Endothelial cell of umbilical vein (primary cell): ENCODE measurements around the gene KRTAP19-1. TPM values are rescaled to one million over a fixed set of nuclear protein-coding genes. Genes with fewer than 3 reads are reported as not detected.

Experiments used
- BruUV-seq: library from RNA; stranded (reverse); fragments of 400-500 nt; replicated peaks from 2 replicates; lab custom pipeline; 2021; lab: Mats Ljungman, UMichigan
- CTCF ChIA-PET: fragments of 300-600, 350-600 bp; sonication (Branson Sonifier 250); formaldehyde crosslinking; loops from one replicate; lab custom pipeline; 2021; ENCODE audit warnings: antibody characterized with exemption, inconsistent platforms; lab: Charles Lee
- POLR2A ChIA-PET: fragments of 300-600, 350-600 bp; sonication (Branson Sonifier 250); formaldehyde crosslinking; loops from one replicate; lab custom pipeline; 2021; ENCODE audit warnings: antibody characterized with exemption, inconsistent platforms; lab: Charles Lee
- DNase-seq: peaks from one replicate; pipeline ENCODE4 v3.0.0-alpha.2; 2011; ENCODE audit warnings: low read depth, low spot score
- FAIRE-seq: peaks from 2 replicates; lab custom pipeline; 2011; peaks lifted over from hg19 to GRCh38; lab: Jason Lieb, UNC
- H2AFZ ChIP-seq: 2 replicates; pipeline ENCODE4 v1.6.0; 2012; ENCODE audit warnings: low read depth, low read length, control low read depth, inconsistent platforms
- H3K27ac ChIP-seq: 2 replicates; pipeline ENCODE4 v1.5.1; 2011; ENCODE audit warnings: low read depth, mild to moderate bottlenecking, control low read depth, low read length, moderate library complexity; ENCODE audit not compliant: insufficient read depth
- H3K27me3 ChIP-seq, 2 experiments: 2 replicates each; pipeline versions ENCODE4 v1.6.0 to v1.6.1; 2011; ENCODE audit warnings: low read length in 2 of 2, mixed read lengths in 1 of 2; ENCODE audit not compliant: control insufficient read depth in 2 of 2, insufficient read depth in 2 of 2
- H3K36me3 ChIP-seq, 2 experiments: 2 replicates in 1 of 2; 3 replicates in 1 of 2; pipeline ENCODE4 v1.5.1; 2011; ENCODE audit warnings: low read length in 2 of 2, mild to moderate bottlenecking in 1 of 2, moderate library complexity in 1 of 2; ENCODE audit not compliant: control insufficient read depth in 2 of 2, insufficient read depth in 2 of 2; ENCODE audit errors: extremely low read depth in 1 of 2
- H3K4me1 ChIP-seq: 3 replicates; pipeline ENCODE4 v1.5.1; 2011; ENCODE audit warnings: mild to moderate bottlenecking, low read length; ENCODE audit not compliant: control insufficient read depth, insufficient read depth; ENCODE audit errors: extremely low read depth
- H3K4me2 ChIP-seq: 2 replicates; pipeline ENCODE4 v1.6.1; 2011; ENCODE audit warnings: low read length, control low read depth, mixed read lengths; ENCODE audit not compliant: insufficient read depth
- H3K4me3 ChIP-seq, 3 experiments: fragments of 200-600 bp in 1 of 3; sonication (generic), shearing (Covaris generic) in 1 of 3; replicated peaks in 1 of 3; 2 replicates each; pipeline ENCODE4 v1.5.1; 2011 to 2016; ENCODE audit warnings: control low read depth in 3 of 3, low read length in 3 of 3, mild to moderate bottlenecking in 2 of 3, inconsistent platforms in 1 of 3, low read depth in 1 of 3, moderate library complexity in 1 of 3; ENCODE audit not compliant: insufficient read depth in 1 of 3
- H3K79me2 ChIP-seq: 2 replicates; pipeline ENCODE4 v1.6.0; 2012; ENCODE audit warnings: low read length, inconsistent platforms; ENCODE audit not compliant: control insufficient read depth, insufficient read depth
- H3K9ac ChIP-seq: replicated peaks from 2 replicates; pipeline ENCODE3; 2011; ENCODE audit warnings: low read length, control low read depth; ENCODE audit not compliant: insufficient read depth; ENCODE audit errors: extremely low read depth
- H3K9me1 ChIP-seq: replicated peaks from 3 replicates; pipeline ENCODE4 v1.6.0; 2011; ENCODE audit warnings: mild to moderate bottlenecking, low read length; ENCODE audit not compliant: control insufficient read depth, insufficient read depth; ENCODE audit errors: extremely low read depth
- H3K9me3 ChIP-seq: replicated peaks from 2 replicates; pipeline ENCODE4 v1.5.1; 2012; ENCODE audit warnings: low read length, inconsistent platforms; ENCODE audit not compliant: control insufficient read depth, insufficient read depth
- H4K20me1 ChIP-seq: replicated peaks from 2 replicates; pipeline ENCODE3; 2011; ENCODE audit warnings: mild to moderate bottlenecking, low read length; ENCODE audit not compliant: control insufficient read depth, insufficient read depth; ENCODE audit errors: extremely low read depth
- EZH2 ChIP-seq: IDR thresholded peaks from 2 replicates; pipeline ENCODE4 v1.6.1; 2012; ENCODE audit warnings: borderline replicate concordance, low read depth, mild to moderate bottlenecking, moderate library complexity, low read length, inconsistent platforms; ENCODE audit not compliant: severe bottlenecking
- FOS ChIP-seq: IDR thresholded peaks from 2 replicates; pipeline ENCODE4 v1.6.1; 2011; ENCODE audit warnings: mild to moderate bottlenecking, low read length, moderate library complexity, borderline replicate concordance; ENCODE audit not compliant: insufficient read depth
- GATA2 ChIP-seq: IDR thresholded peaks from 2 replicates; pipeline ENCODE4 v1.7.0; 2011; ENCODE audit warnings: low read depth, mild to moderate bottlenecking, moderate library complexity, mixed read lengths, low read length; ENCODE audit not compliant: insufficient read length, insufficient read depth
- JUN ChIP-seq: IDR thresholded peaks from 2 replicates; pipeline ENCODE4 v1.6.1; 2011; ENCODE audit warnings: borderline replicate concordance, low read depth; ENCODE audit not compliant: insufficient read length, insufficient read depth
- MYC ChIP-seq: IDR thresholded peaks from one replicate; pipeline ENCODE4 v1.6.1; 2011; ENCODE audit warnings: mild to moderate bottlenecking, low read depth, low read length
- POLR2A ChIP-seq: IDR thresholded peaks from 2 replicates; pipeline ENCODE4 v1.6.1; 2012; ENCODE audit warnings: low read depth, mild to moderate bottlenecking, control low read depth, low read length
- POLR2AphosphoS5 ChIP-seq: IDR thresholded peaks from 2 replicates; pipeline ENCODE4 v1.6.1; 2012; ENCODE audit warnings: low read depth, mild to moderate bottlenecking, control low read depth, low read length, moderate library complexity; ENCODE audit not compliant: insufficient read depth
- dilution Hi-C: fragments of 300-500 bp; cut with MboI; formaldehyde crosslinking; loops from one replicate; pipeline ENCODE4 v1.15.0; 2019; ENCODE audit warnings: low sequenced_read_pairs; ENCODE audit not compliant: extremely low pct_ligation_motif_present
- intact Hi-C: fragments of 100-400 bp; cut with micrococcal nuclease; formaldehyde crosslinking; loops from one replicate; pipeline ENCODE4 v1.10.0; 2022
- polyA plus RNA-seq, 4 experiments: library from polyadenylated mRNA; depleted of rRNA in 3 of 4; stranded (reverse) in 3 of 4; unstranded in 1 of 4; fragments of >200 nt; gene quantifications; 2 replicates each; pipeline versions ENCODE4 v1.2.1 to v1.2.3, GENCODE V29; 2011 to 2012; ENCODE audit warnings: missing spikeins in 1 of 4
- total RNA-seq: library from RNA; stranded (reverse); gene quantifications from 2 replicates; pipeline ENCODE4 v1.2.3, GENCODE V29; 2021
- TF ChIP-seq, protein P1 (sequence below): IDR thresholded peaks from 2 replicates; pipeline ENCODE4 v1.6.1; 2011; ENCODE audit not compliant: insufficient read depth, insufficient read length
- TF ChIP-seq, protein P2 (sequence below), 2 donors: IDR thresholded peaks; 1 replicate in 1 of 2; 2 replicates in 1 of 2; pipeline ENCODE4 v1.5.1; 2011; ENCODE audit warnings: low read length in 2 of 2, mild to moderate bottlenecking in 2 of 2, moderate library complexity in 2 of 2, control low read depth in 1 of 2, inconsistent platforms in 1 of 2, low read depth in 1 of 2; ENCODE audit not compliant: insufficient read depth in 1 of 2; ENCODE audit errors: extremely low read depth in 1 of 2

The KRTAP19-1 gene
- total and polyA plus RNA-seq, 2 donors (not counting 3 experiments of a cell fraction or from before 2014, with no cell fraction given): not detected

- H3K9me1 ChIP-seq: no peaks in the 10 kb centered on the region
- H3K9me3 ChIP-seq: no peaks in the 10 kb centered on the region
- intact Hi-C loops: no loop called here
- TF ChIP-seq FOS (no peak), GATA2 (no peak), POLR2A (no peak), JUN (no peak)
- TF ChIP-seq, protein P1, sequence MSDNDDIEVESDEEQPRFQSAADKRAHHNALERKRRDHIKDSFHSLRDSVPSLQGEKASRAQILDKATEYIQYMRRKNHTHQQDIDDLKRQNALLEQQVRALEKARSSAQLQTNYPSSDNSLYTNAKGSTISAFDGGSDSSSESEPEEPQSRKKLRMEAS: no peak
- H3K4me2 ChIP-seq: no peak overlapping the region
- DNase-seq (no peak), FAIRE-seq (no peak)
- H3K27ac ChIP-seq: no peak overlapping the region
- ChIA-PET POLR2A (no interaction called here), CTCF (no interaction called here)
- no peaks in the 10 kb centered on the region for H3K36me3 ChIP-seq
- BruUV-seq: no TSS peak
- H4K20me1 ChIP-seq: no peaks in the 10 kb centered on the region
- H3K79me2 ChIP-seq: no peaks in the 10 kb centered on the region
- no peaks in the 10 kb centered on the region for H3K27me3 ChIP-seq
- no peak overlapping the region for H3K9ac ChIP-seq
- H3K4me3 ChIP-seq: no peak overlapping the region
- no peaks in the 10 kb centered on the region for H3K4me1 ChIP-seq
- no peak overlapping the region for H2AFZ ChIP-seq
- dilution Hi-C loops: no loop called here
These were observed 2.2 kb downstream of the KRTAP19-1 start for GRCh38 chr21:30478004-30478403.

DNA sequence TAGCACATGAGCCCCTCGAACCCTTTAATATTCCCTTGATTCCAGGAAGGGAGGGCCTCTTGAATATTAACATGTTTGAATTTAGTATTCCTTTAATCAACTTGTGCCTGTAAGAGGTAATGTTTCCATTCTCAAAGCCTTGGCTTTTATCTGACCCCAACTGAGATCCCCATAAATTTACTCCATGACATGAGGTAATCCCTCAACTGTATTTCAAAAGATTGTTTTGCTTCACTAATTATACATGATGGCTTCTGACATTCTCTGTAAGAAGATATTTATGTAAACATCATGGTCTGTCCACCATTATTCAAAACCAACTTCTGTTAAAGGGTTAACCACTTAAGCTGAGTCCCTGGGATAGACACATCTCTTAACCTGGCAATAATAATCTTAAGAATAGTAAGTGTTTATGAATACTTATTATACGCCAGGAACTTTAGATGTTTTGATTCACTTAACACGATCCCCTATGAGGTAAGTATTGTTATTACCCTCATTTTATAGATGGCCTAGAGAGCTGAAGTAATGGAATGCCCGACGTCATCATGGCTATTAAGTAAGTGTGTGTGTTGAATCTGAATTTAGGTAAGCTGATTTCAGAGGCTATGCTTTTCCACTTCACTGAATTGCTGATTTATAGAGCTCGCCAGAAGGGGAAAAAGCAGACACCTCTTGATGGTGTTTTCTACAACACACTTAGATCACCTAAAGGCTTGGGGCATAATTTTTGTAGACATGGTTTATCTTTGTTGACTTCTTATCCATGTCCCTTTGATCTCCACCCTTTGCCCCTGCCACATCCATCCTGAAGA lies 11.1 kb downstream of the KRTAP19-1 start:
- Histone ChIP-seq H3K36me3 (no peaks in the 10 kb centered on the region), H3K27me3 (no peaks in the 10 kb centered on the region), H3K9ac (no peak overlapping the region), H3K4me3 (no peak overlapping the region), H3K27ac (no peak overlapping the region), H3K4me2 (no peak overlapping the region), H2AFZ (no peak overlapping the region), H3K9me1 (no peaks in the 10 kb centered on the region), H4K20me1 (no peaks in the 10 kb centered on the region), H3K9me3 (peaks cover 6% of the 10 kb centered on the region), H3K4me1 (no peaks in the 10 kb centered on the region), H3K79me2 (no peaks in the 10 kb centered on the region)
- no peak for FAIRE-seq
- DNase-seq: no peak
- intact Hi-C loops: no loop called here
- CTCF ChIA-PET: no interaction called here
- dilution Hi-C loops: no loop called here
- POLR2A ChIA-PET: no interaction called here
- no TSS peak for BruUV-seq
- TF ChIP-seq JUN (no peak), MYC (no peak), GATA2 (no peak), POLR2A (no peak), FOS (no peak), EZH2 (no peak), POLR2AphosphoS5 (no peak)
- TF ChIP-seq, protein P1: no peak
- TF ChIP-seq, protein P2, sequence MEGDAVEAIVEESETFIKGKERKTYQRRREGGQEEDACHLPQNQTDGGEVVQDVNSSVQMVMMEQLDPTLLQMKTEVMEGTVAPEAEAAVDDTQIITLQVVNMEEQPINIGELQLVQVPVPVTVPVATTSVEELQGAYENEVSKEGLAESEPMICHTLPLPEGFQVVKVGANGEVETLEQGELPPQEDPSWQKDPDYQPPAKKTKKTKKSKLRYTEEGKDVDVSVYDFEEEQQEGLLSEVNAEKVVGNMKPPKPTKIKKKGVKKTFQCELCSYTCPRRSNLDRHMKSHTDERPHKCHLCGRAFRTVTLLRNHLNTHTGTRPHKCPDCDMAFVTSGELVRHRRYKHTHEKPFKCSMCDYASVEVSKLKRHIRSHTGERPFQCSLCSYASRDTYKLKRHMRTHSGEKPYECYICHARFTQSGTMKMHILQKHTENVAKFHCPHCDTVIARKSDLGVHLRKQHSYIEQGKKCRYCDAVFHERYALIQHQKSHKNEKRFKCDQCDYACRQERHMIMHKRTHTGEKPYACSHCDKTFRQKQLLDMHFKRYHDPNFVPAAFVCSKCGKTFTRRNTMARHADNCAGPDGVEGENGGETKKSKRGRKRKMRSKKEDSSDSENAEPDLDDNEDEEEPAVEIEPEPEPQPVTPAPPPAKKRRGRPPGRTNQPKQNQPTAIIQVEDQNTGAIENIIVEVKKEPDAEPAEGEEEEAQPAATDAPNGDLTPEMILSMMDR (IDR thresholded peaks at IDR 0.05; ENCODE audit: extremely low read depth in 1 of 2, insufficient read depth in 1 of 2, low read depth in 1 of 2, low read length in 2 of 2): no peak
